Endometrial microvascular endothelial cells (primary cell): ENCODE results near the gene SYNE4. TPM values are rescaled to one million over a fixed set of nuclear protein-coding genes. Genes with fewer than 3 reads are reported as not detected.
"Not testable (repeated sequence)": the region's sequence is repeated elsewhere in the genome, so short reads cannot be mapped to it uniquely, and the experiment has no call there.

Experiments used
- in situ Hi-C: cut with HindIII; loops from 2 replicates; pipeline ENCODE4 v1.10.0; 2017; ENCODE audit warnings: low sequenced_read_pairs, low pct_unique_long_range_greater_than_20kb; ENCODE audit errors: inconsistent ontology term
- total RNA-seq: library from RNA; depleted of rRNA; stranded (reverse); fragments of >200 nt; gene quantifications from one replicate; pipeline ENCODE4 v1.2.3, GENCODE V29; 2015; ENCODE audit errors: inconsistent ontology term

The SYNE4 gene, protein sequence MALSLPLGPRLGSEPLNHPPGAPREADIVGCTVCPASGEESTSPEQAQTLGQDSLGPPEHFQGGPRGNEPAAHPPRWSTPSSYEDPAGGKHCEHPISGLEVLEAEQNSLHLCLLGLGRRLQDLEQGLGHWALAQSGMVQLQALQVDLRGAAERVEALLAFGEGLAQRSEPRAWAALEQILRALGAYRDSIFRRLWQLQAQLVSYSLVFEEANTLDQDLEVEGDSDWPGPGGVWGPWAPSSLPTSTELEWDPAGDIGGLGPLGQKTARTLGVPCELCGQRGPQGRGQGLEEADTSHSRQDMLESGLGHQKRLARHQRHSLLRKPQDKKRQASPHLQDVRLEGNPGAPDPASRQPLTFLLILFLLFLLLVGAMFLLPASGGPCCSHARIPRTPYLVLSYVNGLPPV
- not detected for total RNA-seq

GRCh38 chr19:36008336-36008978 is at the start of gene SYNE4:
TSS of gene SYNE4 (minus strand) at chr19:36008813. CDS start at chr19:36008681, 132 bp downstream.
- in situ Hi-C loops, result no loop called here

GRCh38 chr19:36054733-36055686 is 46.4 kb upstream of the SYNE4 start, which contains the start of gene WDR62:
TSS of gene WDR62 (plus strand) at chr19:36054897. CDS start at chr19:36054972, 75 bp downstream.
- in situ Hi-C loops, result no loop called here

- in situ Hi-C loops, result no loop called here
These were observed 45.6 kb upstream of the SYNE4 start, which contains the start of gene THAP8 for GRCh38 chr19:36054119-36054732. TSS of gene THAP8 (minus strand) at chr19:36054285. CDS start at chr19:36054217, 68 bp downstream.

- in situ Hi-C loops, result no loop called here
These were observed 43.0 kb upstream of the SYNE4 start for GRCh38 chr19:36051637-36052036.

DNA sequence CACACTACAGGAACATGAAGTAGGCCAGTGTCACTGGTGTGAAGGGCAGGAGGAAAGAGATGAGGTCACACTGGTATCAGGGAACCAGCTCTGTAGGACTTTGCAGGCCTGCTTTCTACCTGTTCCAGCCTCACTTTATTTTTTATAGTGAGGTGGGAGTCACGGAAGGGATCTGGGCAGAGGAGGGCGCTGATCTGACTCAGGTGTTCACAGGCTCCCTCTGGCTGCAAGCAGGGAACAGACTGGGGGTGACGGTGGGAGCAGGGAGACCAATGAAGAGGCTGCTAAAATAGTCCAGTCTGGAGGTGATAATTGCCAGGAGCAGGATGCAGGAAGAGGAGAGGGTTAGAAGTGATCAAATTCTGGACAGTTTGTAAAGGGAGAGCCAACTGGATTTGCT is 42.6 kb upstream of the SYNE4 start:
- in situ Hi-C loops, result no loop called here

GRCh38 chr19:36049080-36049698 is 40.6 kb upstream of the SYNE4 start:
- in situ Hi-C loops, result no loop called here

DNA sequence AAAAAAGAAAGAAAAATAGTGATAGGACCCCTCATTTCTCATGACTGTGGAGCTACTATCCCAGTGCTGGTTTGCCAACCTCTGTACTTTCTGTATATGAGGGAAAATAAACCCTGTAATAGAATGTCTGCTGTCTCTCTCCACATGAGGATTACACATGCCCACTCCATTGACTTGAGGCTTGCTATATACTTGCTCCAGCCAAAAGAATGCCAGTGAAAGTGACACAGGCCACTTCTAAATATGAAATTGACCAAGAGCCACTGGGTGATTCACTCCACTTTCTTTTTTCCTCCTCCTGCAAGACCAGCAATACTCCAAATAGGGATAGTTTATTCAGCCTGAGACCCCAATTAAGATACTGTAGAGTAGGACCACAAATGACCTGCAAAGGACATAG is 39.2 kb upstream of the SYNE4 start:
- in situ Hi-C loops, result no loop called here

GRCh38 chr19:36046443-36047050 is 37.9 kb upstream of the SYNE4 start:
- in situ Hi-C loops, result no loop called here

DNA sequence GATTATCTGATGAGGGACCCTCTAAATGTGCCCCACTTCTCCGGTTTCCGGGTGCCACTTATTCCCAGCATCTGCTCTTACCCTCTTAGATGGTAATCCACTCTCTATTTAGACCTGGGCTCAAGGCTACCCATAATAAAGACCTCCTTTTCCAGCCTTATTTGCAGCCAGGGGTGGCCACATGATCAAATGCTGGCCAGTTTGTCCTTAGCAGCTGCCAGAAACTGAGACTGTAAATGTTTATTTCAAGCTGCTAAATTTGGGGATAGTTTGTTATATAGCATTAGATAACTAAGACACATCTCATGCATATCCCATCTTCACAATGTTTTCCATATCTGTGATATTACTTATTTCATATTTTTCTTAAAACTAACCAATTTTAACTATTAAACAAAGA is 35.3 kb upstream of the SYNE4 start:
- in situ Hi-C loops, result no loop called here

GRCh38 chr19:36041831-36042230 is 33.2 kb upstream of the SYNE4 start:
- in situ Hi-C loops, result no loop called here

DNA sequence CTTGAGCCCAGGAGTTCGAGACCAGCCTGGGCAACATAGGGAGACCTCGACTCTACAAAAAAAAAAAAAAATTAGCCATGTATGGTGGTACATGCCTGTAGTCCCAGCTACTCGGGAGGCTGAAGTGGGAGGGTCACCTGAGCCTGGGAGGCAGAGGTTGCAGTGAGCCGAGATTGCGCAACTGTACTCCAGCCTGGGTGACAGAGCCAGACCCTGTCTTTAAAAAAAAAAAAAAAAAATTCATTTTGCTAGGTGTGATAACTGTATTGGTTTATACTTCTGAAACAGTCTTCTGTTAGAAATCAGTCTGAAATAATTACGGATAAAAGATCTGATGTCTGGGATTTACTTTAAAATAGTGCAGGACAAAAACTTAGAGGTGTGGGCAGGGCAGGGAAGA is 32.5 kb upstream of the SYNE4 start:
- in situ Hi-C loops, result not testable (repeated sequence)

DNA sequence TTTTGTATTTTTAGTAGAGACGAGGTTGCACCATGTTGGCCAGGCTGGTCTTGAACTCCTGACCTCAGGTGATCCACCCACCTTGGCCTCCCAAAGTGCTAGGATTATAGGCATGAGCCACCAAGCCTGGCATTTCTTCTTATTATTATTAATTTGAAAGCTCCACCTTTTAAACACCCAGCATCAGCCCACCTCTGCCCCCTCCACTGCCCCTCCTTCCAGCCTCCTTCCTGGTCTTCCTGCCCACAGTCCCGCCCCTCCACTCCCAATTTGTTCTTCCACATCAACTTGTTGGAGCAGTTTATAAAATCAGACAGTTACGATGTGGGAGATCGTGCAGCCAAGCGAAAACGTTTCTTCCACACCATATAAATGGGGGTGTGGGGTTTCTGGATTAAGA is 31.9 kb upstream of the SYNE4 start:
- in situ Hi-C loops, result no loop called here

- in situ Hi-C loops, result no loop called here
These were observed 23.9 kb upstream of the SYNE4 start, which contains the start of gene CLIP3 for GRCh38 chr19:36032251-36033104. TSS of gene CLIP3 (minus strand) at chr19:36032873. CDS start at chr19:36032357, 516 bp downstream.

DNA sequence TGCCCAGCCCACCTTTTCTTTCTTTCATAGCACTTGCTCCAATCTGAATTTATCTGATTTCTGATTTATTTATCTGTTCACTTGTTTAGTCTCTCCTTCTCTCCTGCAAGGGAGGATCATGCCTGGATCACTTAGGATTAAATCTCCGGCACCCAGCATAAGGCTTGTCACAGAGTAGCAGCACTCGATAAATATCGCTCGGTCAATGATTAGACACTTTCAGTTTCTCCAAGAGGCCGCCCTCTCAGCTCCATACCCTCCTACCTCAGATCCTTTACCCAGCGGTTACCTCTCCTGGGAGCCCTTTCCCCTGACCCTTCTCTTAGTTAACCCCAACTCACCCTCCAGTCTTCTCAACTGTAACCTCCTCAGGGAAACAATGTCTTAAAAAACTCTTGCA is 22.7 kb upstream of the SYNE4 start:
- in situ Hi-C loops, result no loop called here

DNA sequence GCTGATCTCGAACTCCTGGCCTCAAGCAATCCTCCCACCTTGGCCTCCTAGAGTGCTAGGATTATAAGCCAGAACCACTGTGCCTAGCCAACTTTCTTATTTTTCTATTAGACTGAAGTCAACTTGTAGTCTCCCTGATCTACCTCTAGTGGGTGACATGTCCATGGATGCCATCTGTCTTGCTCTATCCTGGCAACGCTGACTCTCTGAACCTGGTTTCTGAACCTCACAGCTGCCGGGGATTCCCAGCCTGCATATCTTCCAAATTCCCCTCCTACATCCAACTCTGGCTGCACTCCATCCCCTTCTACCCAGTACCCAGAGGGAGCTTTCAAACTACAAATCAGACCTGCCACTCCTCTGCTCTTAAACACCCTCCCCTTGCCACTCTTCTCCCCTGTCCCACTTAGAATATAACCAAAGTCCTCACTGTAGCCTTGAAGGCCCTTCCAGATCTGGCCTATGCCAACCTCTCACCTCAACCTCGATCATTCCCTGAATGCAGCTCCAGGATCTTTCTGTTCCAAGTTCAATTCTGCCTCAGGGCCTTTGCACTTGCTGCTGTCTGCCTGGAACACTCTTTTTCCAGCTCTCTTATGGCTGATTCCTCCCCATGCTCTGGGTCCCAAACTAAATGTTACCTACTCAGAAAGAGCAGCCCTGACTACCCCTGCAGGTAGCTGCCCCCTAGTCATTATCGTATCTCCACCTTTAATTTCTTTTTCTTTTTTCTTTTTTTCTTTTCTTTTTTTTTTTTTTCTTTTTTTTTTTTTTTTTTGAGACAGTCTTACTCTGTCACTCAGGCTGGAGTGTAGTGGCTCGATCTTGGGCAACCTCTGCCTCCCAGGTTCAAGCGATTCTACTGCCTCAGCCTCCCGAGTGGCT is 21.9 kb upstream of the SYNE4 start:
- in situ Hi-C loops, result no loop called here
